IMR-90 (cell line): ENCODE data around the gene S100A5.
A peak's percentile ranks its signal among the peaks of the same experiment; 100 is the strongest.

Experiments used
- CEBPB ChIP-seq: IDR thresholded peaks from 2 replicates; pipeline ENCODE4 v1.6.1; 2012; ENCODE audit warnings: low read depth, low read length, improper control_type of control experiment
- CHD1 ChIP-seq: IDR thresholded peaks from 2 replicates; pipeline ENCODE4 v1.6.1; 2012; ENCODE audit warnings: low read depth, low read length, improper control_type of control experiment
- FOS ChIP-seq: fragments of 150-350 bp; IDR thresholded peaks from 2 replicates; pipeline ENCODE4 v1.6.1; 2016; ENCODE audit warnings: low read depth, low read length
- MAFK ChIP-seq: IDR thresholded peaks from 2 replicates; pipeline ENCODE4 v1.6.1; 2012; ENCODE audit warnings: low read depth, low read length, improper control_type of control experiment
- MAZ ChIP-seq: IDR thresholded peaks from 2 replicates; pipeline ENCODE4 v1.6.1; 2012; ENCODE audit warnings: low read depth, mild to moderate bottlenecking, low read length, improper control_type of control experiment, moderate library complexity, borderline replicate concordance
- MXI1 ChIP-seq: IDR thresholded peaks from 2 replicates; pipeline ENCODE4 v1.6.1; 2012; ENCODE audit warnings: low read depth, mild to moderate bottlenecking, low read length, moderate library complexity, borderline replicate concordance
- POLR2A ChIP-seq: IDR thresholded peaks from 2 replicates; pipeline ENCODE4 v1.6.1; 2012; ENCODE audit warnings: mild to moderate bottlenecking, low read depth, low read length
- RAD21 ChIP-seq: IDR thresholded peaks from 2 replicates; pipeline ENCODE4 v1.6.1; 2012; ENCODE audit warnings: low read length, improper control_type of control experiment
- RCOR1 ChIP-seq: IDR thresholded peaks from 2 replicates; pipeline ENCODE4 v1.6.1; 2012; ENCODE audit warnings: mild to moderate bottlenecking, low read length, improper control_type of control experiment; ENCODE audit not compliant: insufficient replicate concordance
- RFX5 ChIP-seq: IDR thresholded peaks from 2 replicates; pipeline ENCODE4 v1.8.0; 2012; ENCODE audit warnings: low read depth, mild to moderate bottlenecking, low read length, moderate library complexity
- SMC3 ChIP-seq: fragments of 150-350 bp; IDR thresholded peaks from 2 replicates; pipeline ENCODE4 v1.6.1; 2016; ENCODE audit warnings: low read depth, mild to moderate bottlenecking, antibody characterized with exemption, low read length, moderate library complexity
- TF ChIP-seq, protein P1 (sequence below): conservative IDR thresholded peaks from 2 replicates; pipeline ENCODE4 v1.5.1; 2012; ENCODE audit warnings: mild to moderate bottlenecking, low read depth, low read length, improper control_type of control experiment
- TF ChIP-seq, protein P2 (sequence below): fragments of 150-350 bp; IDR thresholded peaks from 2 replicates; pipeline ENCODE4 v1.6.1; 2017; ENCODE audit warnings: mild to moderate bottlenecking, antibody characterized with exemption, low read length, low read depth
- TF ChIP-seq, protein P3 (sequence below): fragments of 150-350 bp; IDR thresholded peaks from 2 replicates; pipeline ENCODE4 v1.6.1; 2016; ENCODE audit warnings: low read depth, mild to moderate bottlenecking, low read length, moderate library complexity, borderline replicate concordance

DNA sequence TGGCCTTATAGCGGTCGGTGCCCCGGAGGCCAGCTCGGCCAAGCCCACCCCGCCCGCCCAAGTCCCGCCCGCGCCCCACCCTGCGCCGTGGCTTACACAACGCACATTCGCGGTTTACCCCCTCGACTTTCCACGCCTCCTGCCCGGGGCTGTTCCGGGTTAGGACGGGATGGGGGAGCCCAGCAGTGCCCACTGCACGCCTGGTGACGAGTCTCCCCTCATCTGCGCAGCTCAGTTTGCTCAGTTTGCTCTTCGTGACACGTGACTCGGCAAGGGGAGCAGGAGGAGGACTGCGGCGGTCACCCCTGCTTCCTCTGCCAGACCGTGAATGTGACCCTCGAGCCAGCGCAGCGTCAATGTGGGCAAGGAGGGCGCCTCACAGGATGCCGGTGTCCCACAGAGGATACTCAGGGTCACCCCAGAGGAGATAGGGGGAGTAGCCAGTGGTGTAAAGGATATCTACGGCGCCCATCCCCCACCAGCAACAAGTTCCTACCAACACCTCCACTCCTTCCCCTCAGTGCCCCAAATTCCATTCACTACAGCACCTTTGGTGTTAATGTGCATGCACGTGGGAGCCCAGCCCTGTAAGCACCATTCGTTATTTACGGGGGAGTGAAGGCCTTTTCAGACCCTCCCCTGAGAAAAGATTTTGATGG, 4.6 kb downstream of the S100A5 start:
- TF ChIP-seq, protein P1, sequence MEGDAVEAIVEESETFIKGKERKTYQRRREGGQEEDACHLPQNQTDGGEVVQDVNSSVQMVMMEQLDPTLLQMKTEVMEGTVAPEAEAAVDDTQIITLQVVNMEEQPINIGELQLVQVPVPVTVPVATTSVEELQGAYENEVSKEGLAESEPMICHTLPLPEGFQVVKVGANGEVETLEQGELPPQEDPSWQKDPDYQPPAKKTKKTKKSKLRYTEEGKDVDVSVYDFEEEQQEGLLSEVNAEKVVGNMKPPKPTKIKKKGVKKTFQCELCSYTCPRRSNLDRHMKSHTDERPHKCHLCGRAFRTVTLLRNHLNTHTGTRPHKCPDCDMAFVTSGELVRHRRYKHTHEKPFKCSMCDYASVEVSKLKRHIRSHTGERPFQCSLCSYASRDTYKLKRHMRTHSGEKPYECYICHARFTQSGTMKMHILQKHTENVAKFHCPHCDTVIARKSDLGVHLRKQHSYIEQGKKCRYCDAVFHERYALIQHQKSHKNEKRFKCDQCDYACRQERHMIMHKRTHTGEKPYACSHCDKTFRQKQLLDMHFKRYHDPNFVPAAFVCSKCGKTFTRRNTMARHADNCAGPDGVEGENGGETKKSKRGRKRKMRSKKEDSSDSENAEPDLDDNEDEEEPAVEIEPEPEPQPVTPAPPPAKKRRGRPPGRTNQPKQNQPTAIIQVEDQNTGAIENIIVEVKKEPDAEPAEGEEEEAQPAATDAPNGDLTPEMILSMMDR = no peak
- no peak for TF ChIP-seq POLR2A
- TF ChIP-seq FOS = 0 out of 2 replicates have a peak, but pooled peaks have one; percentile 6
- TF ChIP-seq RCOR1 = no peak
- peak; percentile 56 for TF ChIP-seq CEBPB
- TF ChIP-seq SMC3 = no peak; the same call in 1 of the 2 replicates
- no peak for TF ChIP-seq RFX5
- TF ChIP-seq RAD21 = no peak
- TF ChIP-seq MAZ = peak; percentile 82; the same call in 1 of the 2 replicates
- TF ChIP-seq MAFK = no peak
- TF ChIP-seq, protein P2, sequence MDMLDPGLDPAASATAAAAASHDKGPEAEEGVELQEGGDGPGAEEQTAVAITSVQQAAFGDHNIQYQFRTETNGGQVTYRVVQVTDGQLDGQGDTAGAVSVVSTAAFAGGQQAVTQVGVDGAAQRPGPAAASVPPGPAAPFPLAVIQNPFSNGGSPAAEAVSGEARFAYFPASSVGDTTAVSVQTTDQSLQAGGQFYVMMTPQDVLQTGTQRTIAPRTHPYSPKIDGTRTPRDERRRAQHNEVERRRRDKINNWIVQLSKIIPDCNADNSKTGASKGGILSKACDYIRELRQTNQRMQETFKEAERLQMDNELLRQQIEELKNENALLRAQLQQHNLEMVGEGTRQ = peak; percentile 91
- TF ChIP-seq MXI1 = 0 out of 2 replicates have a peak, but pooled peaks have one; percentile 20
- no peak for TF ChIP-seq CHD1
- TF ChIP-seq, protein P3, sequence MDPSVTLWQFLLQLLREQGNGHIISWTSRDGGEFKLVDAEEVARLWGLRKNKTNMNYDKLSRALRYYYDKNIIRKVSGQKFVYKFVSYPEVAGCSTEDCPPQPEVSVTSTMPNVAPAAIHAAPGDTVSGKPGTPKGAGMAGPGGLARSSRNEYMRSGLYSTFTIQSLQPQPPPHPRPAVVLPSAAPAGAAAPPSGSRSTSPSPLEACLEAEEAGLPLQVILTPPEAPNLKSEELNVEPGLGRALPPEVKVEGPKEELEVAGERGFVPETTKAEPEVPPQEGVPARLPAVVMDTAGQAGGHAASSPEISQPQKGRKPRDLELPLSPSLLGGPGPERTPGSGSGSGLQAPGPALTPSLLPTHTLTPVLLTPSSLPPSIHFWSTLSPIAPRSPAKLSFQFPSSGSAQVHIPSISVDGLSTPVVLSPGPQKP = no peak
